ENCODE data around the gene COL20A1. TPM values are rescaled to one million over a fixed set of nuclear protein-coding genes. Genes with fewer than 3 reads are reported as not detected.

COL20A1 gene
- total and polyA plus RNA-seq, 3 experiments from 2014 or later, result 0.04 TPM; not detected in 2

GRCh38 chr20:63321148-63321831 is 28.3 kb downstream of the COL20A1 start:
- Histone ChIP-seq H3K36me3 (ENCODE audit: insufficient read depth, low read length) (no peaks in the 10 kb centered on the region), H3K27me3 (ENCODE audit: insufficient read depth, low read length, poor library complexity, severe bottlenecking) (no peaks in the 10 kb centered on the region), H3K27ac (ENCODE audit: low read depth, low read length) (no peak overlapping the region), H3K9me3 (ENCODE audit: low read length) (no peaks in the 10 kb centered on the region), H3K4me1 (ENCODE audit: insufficient read depth, low read length) (peaks cover 8% of the 10 kb centered on the region), H3K4me3 (ENCODE audit: low read length) (no peak overlapping the region)
- peaks cover 0 to 2% (median 0%) of the 10 kb centered on the region in 3 donors for H3K4me1 Mint-ChIP-seq
- no peak overlapping the region for H3K27ac Mint-ChIP-seq
- ChIA-PET POLR2A (no interaction called here), CTCF (no interaction called here)
- DNase-seq, result peak in 1 of 5 donors; percentile 30
- peaks cover 0 to 1% (median 0%) of the 10 kb centered on the region in 5 donors for H3K9me3 Mint-ChIP-seq
- H3K4me3 Mint-ChIP-seq, result no peak overlapping the region
- H3K27me3 Mint-ChIP-seq, result peaks cover 4 to 15% of the 10 kb centered on the region in 2 donors
- no peaks in the 10 kb centered on the region for H3K36me3 Mint-ChIP-seq

GRCh38 chr20:63322146-63322932 is 29.4 kb downstream of the COL20A1 start:
- Mint-ChIP-seq H3K27me3 (peaks cover 2 to 12% of the 10 kb centered on the region in 2 donors), H3K4me3 (no peak overlapping the region), H3K9me3 (peaks cover 0 to 3% (median 0%) of the 10 kb centered on the region in 5 donors), H3K4me1 (peaks cover 0 to 5% (median 4%) of the 10 kb centered on the region in 3 donors), H3K27ac (no peak overlapping the region), H3K36me3 (no peaks in the 10 kb centered on the region)
- peaks cover 13% of the 10 kb centered on the region for H3K4me1 ChIP-seq (ENCODE audit: insufficient read depth, low read length)
- H3K27ac ChIP-seq (ENCODE audit: low read depth, low read length), result no peak overlapping the region
- no peaks in the 10 kb centered on the region for H3K9me3 ChIP-seq (ENCODE audit: low read length)
- H3K27me3 ChIP-seq (ENCODE audit: insufficient read depth, low read length, poor library complexity, severe bottlenecking), result no peaks in the 10 kb centered on the region
- ChIA-PET CTCF (no interaction called here), POLR2A (no interaction called here)
- no peaks in the 10 kb centered on the region for H3K36me3 ChIP-seq (ENCODE audit: insufficient read depth, low read length)
- DNase-seq, result peak in 2 of 5 donors; percentile 0 to 27
- H3K4me3 ChIP-seq (ENCODE audit: low read length), result no peak overlapping the region

DNA sequence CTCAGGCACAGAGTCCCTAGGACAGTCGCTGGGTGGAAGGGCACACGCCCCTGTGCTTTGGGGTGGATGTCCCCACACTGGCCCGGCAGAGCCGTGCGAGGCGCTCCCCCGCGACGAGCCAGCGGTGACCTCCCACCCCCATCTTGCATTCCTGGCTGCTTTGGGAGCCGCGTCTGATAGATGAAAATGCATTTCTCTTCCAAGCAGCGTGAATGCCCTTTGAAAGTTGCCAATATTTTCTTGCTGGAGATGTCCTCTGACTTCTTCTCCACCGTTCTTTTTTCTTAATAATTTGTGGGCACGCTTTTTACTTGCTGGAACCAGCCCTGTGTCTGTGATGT is 29.9 kb downstream of the COL20A1 start:
- ChIA-PET POLR2A (no interaction called here), CTCF (no interaction called here)
- H3K4me3 ChIP-seq (ENCODE audit: low read length), result no peak overlapping the region
- H3K4me1 ChIP-seq (ENCODE audit: insufficient read depth, low read length), result peaks cover 13% of the 10 kb centered on the region
- H3K27me3 Mint-ChIP-seq, result peaks cover 2 to 12% of the 10 kb centered on the region in 2 donors
- H3K27me3 ChIP-seq (ENCODE audit: insufficient read depth, low read length, poor library complexity, severe bottlenecking), result no peaks in the 10 kb centered on the region
- H3K4me3 Mint-ChIP-seq, result no peak overlapping the region
- peaks cover 0 to 5% (median 4%) of the 10 kb centered on the region in 3 donors for H3K4me1 Mint-ChIP-seq
- peaks cover 0 to 3% (median 0%) of the 10 kb centered on the region in 5 donors for H3K9me3 Mint-ChIP-seq
- no peaks in the 10 kb centered on the region for H3K36me3 Mint-ChIP-seq
- DNase-seq, result no peak
- no peaks in the 10 kb centered on the region for H3K9me3 ChIP-seq (ENCODE audit: low read length)
- peak overlapping the region in 1 of 8 donors; percentile 50 for H3K27ac Mint-ChIP-seq
- H3K27ac ChIP-seq (ENCODE audit: low read depth, low read length), result no peak overlapping the region
- no peaks in the 10 kb centered on the region for H3K36me3 ChIP-seq (ENCODE audit: insufficient read depth, low read length)

GRCh38 chr20:63323357-63323981 is 30.5 kb downstream of the COL20A1 start:
- POLR2A ChIA-PET, result no interaction called here
- CTCF ChIA-PET, result no interaction called here
- H3K4me3 ChIP-seq (ENCODE audit: low read length), result no peak overlapping the region
- H3K9me3 Mint-ChIP-seq, result peaks cover 0 to 3% (median 0%) of the 10 kb centered on the region in 5 donors
- H3K4me1 ChIP-seq (ENCODE audit: insufficient read depth, low read length), result peaks cover 13% of the 10 kb centered on the region
- no peaks in the 10 kb centered on the region for H3K36me3 Mint-ChIP-seq
- H3K27me3 Mint-ChIP-seq, result peaks cover 0 to 12% of the 10 kb centered on the region in 2 donors
- peaks cover 0 to 5% (median 4%) of the 10 kb centered on the region in 3 donors for H3K4me1 Mint-ChIP-seq
- peak in 1 of 5 donors; percentile 21 for DNase-seq
- no peak overlapping the region for H3K4me3 Mint-ChIP-seq
- no peaks in the 10 kb centered on the region for H3K27me3 ChIP-seq (ENCODE audit: insufficient read depth, low read length, poor library complexity, severe bottlenecking)
- no peaks in the 10 kb centered on the region for H3K9me3 ChIP-seq (ENCODE audit: low read length)
- no peak overlapping the region for H3K27ac ChIP-seq (ENCODE audit: low read depth, low read length)
- H3K27ac Mint-ChIP-seq, result peak overlapping the region in 1 of 8 donors; percentile 74
- H3K36me3 ChIP-seq (ENCODE audit: insufficient read depth, low read length), result no peaks in the 10 kb centered on the region

DNA sequence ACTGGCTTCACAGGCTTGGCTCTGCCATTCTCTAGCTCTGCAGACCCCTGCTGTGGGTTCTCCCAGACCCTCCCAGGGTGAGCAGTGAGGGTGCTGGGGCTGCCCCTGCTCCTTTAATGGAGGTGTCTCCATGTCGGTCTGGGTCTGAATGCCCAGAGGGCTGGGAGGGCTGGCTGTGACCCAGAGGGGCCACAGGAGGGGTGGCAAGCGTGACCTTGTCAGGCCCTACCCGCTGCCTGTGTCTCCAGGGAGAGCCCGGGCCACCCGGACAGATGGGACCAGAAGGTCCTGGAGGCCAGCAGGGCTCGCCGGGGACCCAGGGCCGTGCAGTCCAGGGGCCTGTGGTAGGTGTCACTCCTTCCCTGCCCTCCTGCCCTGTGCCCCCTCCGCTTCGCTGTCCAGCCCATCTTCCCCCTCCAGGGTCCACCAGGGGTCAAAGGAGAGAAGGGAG is 32.1 kb downstream of the COL20A1 start:
- peaks cover 0 to 12% of the 10 kb centered on the region in 2 donors for H3K27me3 Mint-ChIP-seq

GRCh38 chr20:63325554-63326313 is 32.7 kb downstream of the COL20A1 start:
- H3K27me3 Mint-ChIP-seq, result peaks cover 0 to 12% of the 10 kb centered on the region in 2 donors
- Histone ChIP-seq H3K4me3 (ENCODE audit: low read length) (no peak overlapping the region), H3K27ac (ENCODE audit: low read depth, low read length) (no peak overlapping the region), H3K27me3 (ENCODE audit: insufficient read depth, low read length, poor library complexity, severe bottlenecking) (no peaks in the 10 kb centered on the region), H3K4me1 (ENCODE audit: insufficient read depth, low read length) (peaks cover 13% of the 10 kb centered on the region), H3K36me3 (ENCODE audit: insufficient read depth, low read length) (no peaks in the 10 kb centered on the region), H3K9me3 (ENCODE audit: low read length) (no peaks in the 10 kb centered on the region)
- H3K4me3 Mint-ChIP-seq, result no peak overlapping the region
- peaks cover 0 to 7% (median 0%) of the 10 kb centered on the region in 5 donors for H3K9me3 Mint-ChIP-seq
- CTCF ChIA-PET, result no interaction called here
- no peaks in the 10 kb centered on the region for H3K36me3 Mint-ChIP-seq
- DNase-seq, result peak in 1 of 5 donors; percentile 43
- H3K27ac Mint-ChIP-seq, result peak overlapping the region in 2 of 8 donors; percentile 43 to 57
- POLR2A ChIA-PET, result no interaction called here
- H3K4me1 Mint-ChIP-seq, result peaks cover 0 to 5% (median 4%) of the 10 kb centered on the region in 3 donors

More for the DNA sequence above, 32.1 kb downstream of the COL20A1 start:
- Histone ChIP-seq H3K4me1 (ENCODE audit: insufficient read depth, low read length) (peaks cover 13% of the 10 kb centered on the region), H3K9me3 (ENCODE audit: low read length) (no peaks in the 10 kb centered on the region), H3K27ac (ENCODE audit: low read depth, low read length) (no peak overlapping the region), H3K27me3 (ENCODE audit: insufficient read depth, low read length, poor library complexity, severe bottlenecking) (no peaks in the 10 kb centered on the region), H3K36me3 (ENCODE audit: insufficient read depth, low read length) (no peaks in the 10 kb centered on the region), H3K4me3 (ENCODE audit: low read length) (no peak overlapping the region)
- no peaks in the 10 kb centered on the region for H3K36me3 Mint-ChIP-seq
- POLR2A ChIA-PET, result no interaction called here
- H3K4me1 Mint-ChIP-seq, result peaks cover 0 to 5% (median 4%) of the 10 kb centered on the region in 3 donors
- no peak overlapping the region for H3K27ac Mint-ChIP-seq
- CTCF ChIA-PET, result no interaction called here
- DNase-seq, result peak in 1 of 5 donors; percentile 28
- no peak overlapping the region for H3K4me3 Mint-ChIP-seq
- H3K9me3 Mint-ChIP-seq, result peaks cover 0 to 7% (median 0%) of the 10 kb centered on the region in 5 donors

- H3K27ac ChIP-seq (ENCODE audit: low read depth, low read length), result peak overlapping the region; percentile 44
- H3K27me3 ChIP-seq (ENCODE audit: insufficient read depth, low read length, poor library complexity, severe bottlenecking), result no peaks in the 10 kb centered on the region
- peaks cover 0 to 14% of the 10 kb centered on the region in 2 donors for H3K27me3 Mint-ChIP-seq
- peaks cover 0 to 2% (median 0%) of the 10 kb centered on the region in 3 donors for H3K36me3 Mint-ChIP-seq
- no peak overlapping the region for H3K4me3 ChIP-seq (ENCODE audit: low read length)
- no peaks in the 10 kb centered on the region for H3K9me3 ChIP-seq (ENCODE audit: low read length)
- H3K36me3 ChIP-seq (ENCODE audit: insufficient read depth, low read length), result no peaks in the 10 kb centered on the region
- ChIA-PET POLR2A (no interaction called here), CTCF (no interaction called here)
- H3K4me1 ChIP-seq (ENCODE audit: insufficient read depth, low read length), result peaks cover 13% of the 10 kb centered on the region
- peaks cover 0 to 7% (median 3%) of the 10 kb centered on the region in 5 donors for H3K9me3 Mint-ChIP-seq
- peak overlapping the region in 2 of 7 donors; percentile 12 to 28 for H3K4me3 Mint-ChIP-seq
- H3K4me1 Mint-ChIP-seq, result peaks cover 0 to 5% (median 4%) of the 10 kb centered on the region in 3 donors
- DNase-seq, result peak in 1 of 5 donors; percentile 37
- H3K27ac Mint-ChIP-seq, result peak overlapping the region; percentile 42 to 98 (median 86)
These were observed 33.6 kb downstream of the COL20A1 start for GRCh38 chr20:63326314-63327230.

Data from CD8-positive, alpha-beta memory T cell (primary cell).